Activated T-cell treated with anti-CD3 and anti-CD28 coated beads, Interleukin-2, amount 50 U/mL, for 48 hours (primary cell): Measurements from ENCODE around the gene CA10.

Experiments
- DNase-seq, 2 experiments: peaks; one replicate each; pipeline ENCODE4 v3.0.0-alpha.2; 2020

The CA10 gene

DNA sequence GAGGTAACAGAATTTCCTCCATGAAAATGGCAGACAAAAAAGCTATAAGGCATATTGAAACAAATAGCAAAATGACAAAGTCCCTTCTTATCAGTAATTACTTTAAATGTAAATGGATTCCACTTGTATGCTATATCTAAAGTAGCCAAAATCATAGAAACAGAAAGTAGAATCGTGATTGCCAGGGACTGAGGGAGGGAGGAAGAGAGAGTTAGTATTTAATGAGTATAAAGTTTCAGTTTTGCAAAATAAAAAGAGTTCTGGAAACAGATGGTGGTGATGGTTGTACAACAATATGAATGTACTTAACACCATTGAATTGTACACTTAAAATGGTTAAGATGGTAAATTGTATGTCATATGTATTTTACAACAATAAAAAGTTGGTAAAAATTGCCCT, 407.4 kb downstream of the CA10 start:
- no peak for DNase-seq

DNA sequence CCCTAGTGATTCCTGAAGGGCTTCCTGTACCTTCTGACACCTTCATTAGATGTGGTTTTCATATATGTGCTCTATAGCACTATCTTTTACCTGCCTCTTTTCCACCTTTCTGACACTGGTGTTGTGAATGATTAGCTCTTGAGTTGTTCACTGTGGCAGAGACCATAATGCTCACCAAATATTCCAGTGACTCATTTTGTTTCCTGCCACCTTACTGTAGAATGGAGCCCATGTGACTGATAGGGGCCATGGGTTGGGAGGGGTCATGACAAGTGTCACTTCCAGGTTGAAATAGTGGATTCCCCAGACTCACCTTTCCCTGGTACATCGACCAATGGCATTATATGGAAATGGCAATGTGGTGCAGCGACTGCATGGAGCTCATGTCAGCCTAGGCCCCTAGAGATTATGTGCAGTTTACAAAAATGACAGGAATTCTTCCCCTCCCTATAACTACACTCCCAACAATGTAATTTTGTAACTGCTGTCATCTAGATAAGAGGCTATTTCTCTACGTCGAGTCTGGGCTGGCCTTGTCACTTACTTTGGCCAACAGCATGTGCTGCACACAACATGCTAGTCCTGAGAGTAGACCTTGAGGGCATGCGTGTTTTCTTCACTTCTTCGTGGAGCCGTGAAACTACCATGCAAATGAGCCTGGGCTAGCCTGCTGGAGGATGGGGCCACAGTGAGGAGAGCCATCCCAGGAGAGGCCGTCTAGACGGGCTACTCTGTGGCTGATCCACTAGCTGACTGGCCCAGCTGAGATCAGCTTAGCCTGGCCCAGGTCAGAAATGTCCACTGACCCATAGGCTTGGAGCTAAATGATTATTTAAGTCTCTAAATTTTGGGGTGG, 409.5 kb downstream of the CA10 start:
- no peak for DNase-seq

DNA sequence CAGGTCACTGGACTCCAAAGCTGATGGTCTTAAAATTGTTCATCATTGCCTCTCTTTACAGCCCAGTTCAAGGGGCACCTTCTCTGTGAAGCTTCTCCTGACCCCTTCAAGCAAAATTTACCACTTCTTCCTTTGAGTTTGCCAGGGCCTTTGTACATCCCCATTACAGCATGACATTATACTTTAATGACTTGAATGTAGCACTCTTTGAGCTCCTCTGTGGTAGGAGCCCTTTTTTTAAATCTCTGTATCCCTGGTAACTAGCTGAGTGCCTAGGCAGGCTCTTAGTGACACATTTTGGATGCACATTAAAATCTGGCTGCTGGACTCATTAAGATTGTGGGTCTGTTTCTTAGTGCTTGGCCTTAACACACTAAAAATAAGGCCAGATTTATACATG, 412.1 kb downstream of the CA10 start:
- DNase-seq = no peak

GRCh38 chr17:51745993-51746392, 412.5 kb downstream of the CA10 start:
- no peak for DNase-seq

- no peak for DNase-seq
Observed at GRCh38 chr17:51743477-51743876, 415.0 kb downstream of the CA10 start.

DNA sequence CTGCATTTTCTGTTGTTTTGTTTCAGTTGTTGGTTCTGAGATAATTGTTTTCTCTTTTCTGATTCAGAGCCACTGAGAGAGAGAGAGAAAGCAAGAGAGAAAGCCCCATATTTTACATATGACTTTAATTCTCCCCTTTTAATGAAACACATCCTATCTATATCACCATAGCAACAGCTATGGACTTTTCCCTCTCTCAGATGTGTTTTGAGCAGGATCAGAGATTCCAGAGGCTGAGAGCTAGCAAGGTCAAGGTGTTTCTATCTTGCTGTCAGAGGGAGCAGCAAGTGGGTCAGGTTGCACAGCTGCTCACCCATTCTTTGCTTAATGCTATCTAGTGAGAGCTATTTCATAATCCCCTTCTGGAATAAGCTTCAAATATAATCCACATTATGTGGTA, 415.9 kb downstream of the CA10 start:
- DNase-seq = no peak

DNA sequence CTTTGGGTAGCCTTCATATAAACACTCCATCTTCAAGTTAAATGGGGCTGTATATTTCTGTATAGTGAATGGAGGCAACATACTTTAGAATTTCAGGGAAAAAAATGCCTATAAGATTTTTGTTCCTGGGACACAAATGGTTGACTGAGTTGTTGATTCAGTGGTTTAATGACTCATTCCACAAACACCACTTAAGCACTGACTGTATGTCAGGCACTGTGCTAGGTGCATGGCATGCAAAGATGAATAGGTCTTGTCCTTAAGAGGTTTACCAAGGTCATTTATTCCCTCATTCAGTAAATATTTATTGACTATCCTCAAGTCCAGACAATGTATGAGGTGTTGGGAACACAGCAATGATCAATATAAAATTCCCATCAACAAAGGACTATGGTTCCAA, 417.1 kb downstream of the CA10 start:
- no peak for DNase-seq

- DNase-seq = no peak
Observed at GRCh38 chr17:51740531-51740930, 418.0 kb downstream of the CA10 start.

GRCh38 chr17:51739245-51739886, 419.1 kb downstream of the CA10 start:
- no peak for DNase-seq

DNA sequence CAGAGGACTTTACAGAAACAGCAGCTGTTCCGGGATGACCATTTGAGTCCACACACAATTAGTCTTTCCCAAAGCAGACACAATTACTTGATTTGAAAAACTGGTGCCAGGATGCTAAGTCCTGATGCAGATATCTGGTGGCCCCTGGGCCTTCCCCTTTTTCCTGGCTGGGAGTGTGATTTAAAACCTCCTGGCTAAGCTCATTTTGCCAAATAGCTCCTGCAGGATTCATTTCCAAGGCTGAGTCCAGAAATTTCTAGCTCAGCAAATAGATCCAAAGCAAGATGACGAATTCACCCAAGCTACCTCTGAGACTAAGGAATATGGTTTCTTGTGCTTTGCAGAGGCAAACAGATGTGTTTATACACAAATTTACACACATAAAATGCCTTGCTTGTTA, 422.2 kb downstream of the CA10 start:
- DNase-seq = no peak

DNA sequence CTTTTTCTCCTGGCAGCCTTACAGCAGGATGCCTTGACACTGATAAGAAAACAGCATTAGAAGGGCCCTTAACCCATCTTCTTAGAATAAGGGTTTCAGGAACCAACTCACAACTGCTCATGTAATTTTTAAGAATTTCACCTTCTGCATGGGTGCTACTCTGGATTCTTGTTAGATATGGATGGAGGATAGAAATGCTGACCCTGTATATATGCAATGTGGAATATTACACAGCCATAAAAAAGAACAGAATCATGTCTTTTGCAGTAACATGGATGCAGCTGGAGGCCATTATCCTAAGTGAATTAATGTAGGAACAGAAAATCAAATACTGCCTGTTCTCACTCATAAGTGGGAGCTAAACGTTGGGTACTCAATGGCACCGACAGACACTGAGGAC, 423.5 kb downstream of the CA10 start:
- no peak for DNase-seq

GRCh38 chr17:51734462-51734861, 424.1 kb downstream of the CA10 start:
- no peak for DNase-seq

DNA sequence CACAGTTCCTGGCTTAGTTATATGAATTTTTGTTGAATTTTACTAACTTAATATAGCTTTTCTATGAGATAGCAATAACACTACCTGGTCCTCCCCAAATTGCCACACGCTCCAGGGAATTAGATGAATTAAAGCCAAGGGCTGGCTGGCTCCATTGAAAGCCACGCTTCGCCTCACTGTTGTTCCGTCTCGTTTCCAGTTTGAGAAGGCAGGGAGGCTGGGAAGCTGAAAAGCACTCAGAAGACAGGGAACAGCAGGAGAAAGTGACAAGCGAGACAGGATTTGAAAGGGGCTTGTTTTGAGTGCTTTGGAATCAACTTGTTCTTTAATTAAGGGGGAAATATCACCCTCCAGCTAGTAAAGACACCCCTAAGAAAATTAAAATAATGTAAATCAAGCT, 425.3 kb downstream of the CA10 start:
- DNase-seq = no peak

GRCh38 chr17:51731941-51732722, 426.4 kb downstream of the CA10 start:
- DNase-seq = no peak

GRCh38 chr17:51730303-51731050, 428.0 kb downstream of the CA10 start:
- DNase-seq = no peak

DNA sequence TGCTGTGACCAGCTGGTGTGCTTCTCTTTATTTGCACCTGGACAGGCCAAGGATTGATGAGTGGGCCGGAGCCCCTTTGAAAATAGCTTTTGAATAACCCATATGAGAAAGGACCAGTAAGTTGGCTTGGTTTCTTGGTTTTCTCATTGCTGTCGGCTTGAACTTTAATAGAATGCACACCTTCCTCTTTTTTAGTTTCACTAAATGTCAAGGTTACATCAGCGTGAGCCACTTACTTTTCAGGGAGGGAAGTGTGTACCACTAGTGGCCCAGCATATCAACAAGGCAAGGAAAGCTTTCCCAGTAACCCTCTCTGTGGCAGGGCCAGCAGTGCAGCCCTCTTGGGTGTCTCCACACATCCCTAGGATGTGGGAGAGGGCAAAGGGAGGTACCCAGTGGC, 433.3 kb downstream of the CA10 start:
- no peak for DNase-seq

DNA sequence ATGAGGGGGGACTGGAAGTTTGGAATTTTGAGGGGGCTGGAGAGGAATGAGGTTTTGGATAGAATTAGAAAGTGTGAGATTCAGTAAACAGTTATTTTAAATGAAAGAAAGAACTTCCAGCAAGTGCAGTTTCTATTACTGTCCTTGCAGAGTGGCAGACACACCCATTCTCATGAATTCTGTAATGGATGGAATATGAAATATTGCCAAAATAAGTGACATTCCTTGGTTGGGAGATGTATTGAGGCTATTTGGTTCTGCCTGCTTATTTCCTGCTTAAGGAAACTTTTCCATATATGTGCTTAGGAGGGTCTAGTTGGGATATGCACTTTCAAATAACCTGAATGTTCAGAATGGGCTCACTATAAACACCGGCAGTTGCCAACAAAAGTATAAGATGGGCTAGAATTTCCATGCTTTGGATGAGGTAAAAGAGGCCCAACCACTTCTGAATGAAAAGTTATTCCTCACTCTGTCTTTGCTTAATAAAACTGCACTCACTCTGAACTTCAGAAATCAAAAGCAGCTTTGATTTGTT, 434.4 kb downstream of the CA10 start:
- DNase-seq = no peak

- no peak for DNase-seq
Observed at GRCh38 chr17:51722994-51723393, 435.5 kb downstream of the CA10 start.

DNA sequence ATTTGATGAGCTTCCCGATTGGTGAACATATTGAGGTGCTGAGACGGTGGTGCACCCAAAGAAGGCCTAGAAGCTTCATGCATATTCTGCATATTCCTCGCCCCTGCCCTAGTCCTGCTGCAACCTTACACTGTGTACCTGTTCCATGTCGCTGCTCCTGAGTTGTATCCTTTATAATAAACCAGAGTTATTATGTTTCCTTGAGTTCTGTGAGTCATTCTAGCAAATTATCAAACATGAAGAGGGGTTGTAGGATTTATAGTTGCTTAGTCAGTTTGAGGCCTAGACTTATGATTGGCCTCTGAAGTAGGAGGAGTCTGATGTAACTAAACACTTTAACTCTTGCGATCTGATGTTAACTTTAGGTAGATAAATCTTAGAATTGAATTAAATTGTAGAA, 436.8 kb downstream of the CA10 start:
- no peak for DNase-seq

DNA sequence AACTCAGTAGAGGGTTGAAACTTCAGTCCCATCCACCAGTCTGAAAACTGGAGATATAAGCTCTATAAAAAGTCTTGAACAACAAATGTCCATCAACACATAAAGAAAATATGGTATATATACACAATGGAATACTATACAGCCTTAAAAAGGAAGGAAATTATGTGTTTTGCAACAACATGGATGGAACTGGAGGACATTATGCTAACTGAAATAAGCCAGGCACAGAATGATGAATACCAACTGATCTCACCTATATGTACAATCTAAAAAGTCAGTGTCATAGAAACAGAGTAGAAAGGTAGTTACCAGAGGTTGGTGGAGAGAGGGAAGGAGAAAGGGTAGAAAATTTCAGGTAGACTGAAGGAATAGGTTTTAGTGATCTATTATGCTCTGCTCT, 438.1 kb downstream of the CA10 start:
- DNase-seq = no peak

DNA sequence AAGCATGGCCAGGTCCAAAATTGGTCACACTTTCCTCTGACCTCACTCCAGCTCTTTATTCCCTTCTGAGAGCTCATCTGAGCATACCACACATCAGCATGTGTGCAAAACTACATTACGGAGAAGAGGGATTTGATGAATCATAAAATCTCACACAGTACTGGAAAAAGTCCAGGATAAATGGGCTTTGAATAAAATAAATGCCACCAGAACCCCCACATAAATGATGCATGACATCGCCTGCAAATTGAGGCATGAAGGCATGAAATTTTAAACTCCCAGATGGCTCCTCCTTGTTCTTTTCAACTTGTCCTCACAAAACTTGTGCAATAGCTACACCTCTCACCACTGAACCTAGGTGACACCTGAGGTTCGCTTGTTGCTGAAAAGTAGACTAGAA, 439.5 kb downstream of the CA10 start:
- no peak for DNase-seq

DNA sequence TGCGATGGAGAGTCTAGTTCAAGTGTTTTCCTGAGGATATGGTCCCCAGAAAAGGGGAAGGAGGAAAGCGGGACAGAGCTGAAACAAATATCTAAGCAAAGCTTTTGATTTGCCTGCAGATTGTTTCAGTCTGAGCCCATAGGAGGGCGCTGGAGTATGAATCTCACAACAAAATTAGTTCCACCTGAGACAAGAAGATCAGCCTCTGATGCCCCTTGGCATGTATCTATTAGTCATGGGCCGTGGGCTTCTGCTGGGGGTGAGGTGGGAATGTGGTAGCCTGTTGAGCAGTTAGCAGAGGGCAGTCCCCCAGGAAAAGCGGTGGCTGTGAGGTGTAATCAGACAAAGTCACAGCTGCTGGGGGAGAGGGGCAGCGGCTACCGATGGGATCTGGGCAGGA, 446.9 kb downstream of the CA10 start:
- DNase-seq = no peak

DNA sequence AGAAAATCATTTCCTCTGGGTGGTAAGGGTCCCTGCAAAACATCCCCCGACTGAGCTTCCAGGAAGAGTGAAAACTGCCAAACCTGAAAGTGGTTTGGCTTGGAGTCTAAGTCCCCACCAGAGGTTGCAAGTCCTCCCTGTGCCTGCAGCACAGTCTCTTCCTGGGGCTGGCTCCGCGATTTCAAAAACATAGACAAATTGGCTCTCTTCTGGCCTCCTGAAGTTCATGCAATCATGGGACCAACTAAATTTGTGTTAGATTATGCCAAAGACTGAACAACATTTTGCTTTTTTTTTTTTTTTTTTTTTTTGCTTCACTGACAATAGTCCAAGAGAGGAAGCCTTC, 447.9 kb downstream of the CA10 start:
- no peak for DNase-seq
